ENCODE data around the gene AGBL4.

DNA sequence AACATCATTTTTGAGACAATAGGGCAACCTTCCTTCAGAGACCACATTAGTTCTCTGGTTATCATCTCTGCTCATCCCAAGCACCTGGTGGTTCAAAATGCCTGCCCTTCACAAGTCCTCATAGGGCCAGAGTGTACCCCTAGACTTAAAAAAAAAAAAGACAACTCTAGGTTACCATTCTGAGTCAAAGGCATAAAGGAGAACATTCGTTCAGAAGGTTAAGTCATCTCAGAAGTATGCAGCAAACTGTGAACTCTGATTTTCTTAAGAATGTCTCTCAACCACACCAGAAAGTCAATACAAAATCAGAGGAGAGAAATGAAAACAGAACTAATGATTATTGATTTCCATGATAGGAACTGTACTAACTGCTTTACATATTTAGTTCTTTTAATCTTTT, 1237.9 kb downstream of the AGBL4 start:
- TF ChIP-seq EZH2 (IDR thresholded peaks at IDR 0.05; ENCODE audit: borderline replicate concordance, low read length), result no peak
- TF ChIP-seq, protein P1, sequence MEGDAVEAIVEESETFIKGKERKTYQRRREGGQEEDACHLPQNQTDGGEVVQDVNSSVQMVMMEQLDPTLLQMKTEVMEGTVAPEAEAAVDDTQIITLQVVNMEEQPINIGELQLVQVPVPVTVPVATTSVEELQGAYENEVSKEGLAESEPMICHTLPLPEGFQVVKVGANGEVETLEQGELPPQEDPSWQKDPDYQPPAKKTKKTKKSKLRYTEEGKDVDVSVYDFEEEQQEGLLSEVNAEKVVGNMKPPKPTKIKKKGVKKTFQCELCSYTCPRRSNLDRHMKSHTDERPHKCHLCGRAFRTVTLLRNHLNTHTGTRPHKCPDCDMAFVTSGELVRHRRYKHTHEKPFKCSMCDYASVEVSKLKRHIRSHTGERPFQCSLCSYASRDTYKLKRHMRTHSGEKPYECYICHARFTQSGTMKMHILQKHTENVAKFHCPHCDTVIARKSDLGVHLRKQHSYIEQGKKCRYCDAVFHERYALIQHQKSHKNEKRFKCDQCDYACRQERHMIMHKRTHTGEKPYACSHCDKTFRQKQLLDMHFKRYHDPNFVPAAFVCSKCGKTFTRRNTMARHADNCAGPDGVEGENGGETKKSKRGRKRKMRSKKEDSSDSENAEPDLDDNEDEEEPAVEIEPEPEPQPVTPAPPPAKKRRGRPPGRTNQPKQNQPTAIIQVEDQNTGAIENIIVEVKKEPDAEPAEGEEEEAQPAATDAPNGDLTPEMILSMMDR (IDR thresholded peaks at IDR 0.05; ENCODE audit: low read length), result no peak

Data from OCI-LY1 (cell line).